ENCODE results near the gene EFR3B.
"Not testable (repeated sequence)": the region's sequence is repeated elsewhere in the genome, so short reads cannot be mapped to it uniquely, and the experiment has no call there.

The EFR3B gene

GRCh38 chr2:25112113-25112512 is 70.2 kb downstream of the EFR3B start:
- no peak for DNase-seq

DNA sequence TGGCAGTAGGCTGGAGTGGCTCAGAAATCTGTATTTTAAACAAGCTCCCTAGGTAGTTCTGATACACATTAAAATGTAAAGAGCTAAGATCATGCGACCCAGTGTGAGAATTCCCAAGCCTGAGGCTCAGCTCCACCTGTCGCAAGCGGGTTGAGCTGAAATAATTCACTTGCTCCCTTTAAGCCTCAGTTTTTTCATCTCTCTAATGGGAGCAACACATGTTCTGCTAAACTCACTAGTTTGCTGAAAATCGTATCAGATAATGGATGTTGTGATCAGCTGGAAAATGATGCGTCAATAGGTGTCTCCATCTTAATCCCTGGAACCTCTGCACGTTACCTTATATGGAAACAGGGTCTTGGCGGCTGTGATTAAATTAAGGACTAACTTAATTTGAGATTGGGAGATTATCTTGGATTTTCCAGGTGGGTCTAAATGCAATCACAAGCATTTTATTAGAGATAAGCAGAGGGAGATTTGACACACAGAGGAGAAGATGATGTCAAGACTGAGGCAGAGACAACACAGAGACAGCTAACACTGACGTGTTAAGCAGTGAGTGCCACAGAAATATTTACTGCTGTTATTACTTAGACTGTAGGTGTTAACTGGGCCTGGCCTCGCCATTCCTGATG is 73.5 kb downstream of the EFR3B start:
- DNase-seq = no peak

GRCh38 chr2:25115902-25116301 is 74.0 kb downstream of the EFR3B start:
- DNase-seq = no peak

DNA sequence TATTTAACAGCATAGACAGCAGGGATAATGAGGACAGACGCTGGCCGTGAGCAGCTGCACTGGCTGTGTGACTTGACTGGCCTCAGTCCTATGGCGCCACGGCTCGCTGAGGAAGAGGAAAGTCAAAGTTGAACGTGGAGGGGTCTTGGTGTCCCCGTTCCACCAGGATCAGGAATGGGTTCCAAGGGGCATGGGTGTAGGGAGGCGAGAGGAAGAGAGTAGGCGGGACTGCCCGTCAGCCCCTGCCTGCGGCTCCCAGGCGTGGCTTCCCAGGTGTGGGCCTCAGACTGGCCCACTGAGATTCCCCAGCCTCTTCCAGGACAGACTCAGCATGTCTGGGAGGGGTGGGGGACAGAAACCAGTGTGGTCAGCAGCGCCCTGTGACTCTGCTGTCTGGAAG is 75.1 kb downstream of the EFR3B start:
- DNase-seq = no peak

DNA sequence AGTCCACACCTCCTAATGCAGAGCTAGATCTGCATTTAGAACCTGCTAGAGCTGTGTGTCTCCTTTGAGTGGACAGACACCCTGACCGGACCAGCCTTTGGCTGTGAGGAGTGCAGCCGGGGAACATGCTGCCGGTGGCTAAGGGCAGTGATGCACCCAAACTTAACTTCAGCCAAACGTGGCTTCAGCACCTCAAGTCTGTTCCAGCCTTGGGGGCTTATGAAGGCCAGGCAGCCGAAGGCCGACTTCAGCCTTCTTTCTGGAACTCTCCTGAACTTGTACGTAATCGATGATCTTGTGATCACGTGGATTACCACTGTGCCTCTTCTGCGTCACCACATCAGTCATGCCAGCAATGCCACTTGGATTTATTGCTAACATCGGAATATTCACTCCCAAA is 77.4 kb downstream of the EFR3B start:
- no peak for DNase-seq

DNA sequence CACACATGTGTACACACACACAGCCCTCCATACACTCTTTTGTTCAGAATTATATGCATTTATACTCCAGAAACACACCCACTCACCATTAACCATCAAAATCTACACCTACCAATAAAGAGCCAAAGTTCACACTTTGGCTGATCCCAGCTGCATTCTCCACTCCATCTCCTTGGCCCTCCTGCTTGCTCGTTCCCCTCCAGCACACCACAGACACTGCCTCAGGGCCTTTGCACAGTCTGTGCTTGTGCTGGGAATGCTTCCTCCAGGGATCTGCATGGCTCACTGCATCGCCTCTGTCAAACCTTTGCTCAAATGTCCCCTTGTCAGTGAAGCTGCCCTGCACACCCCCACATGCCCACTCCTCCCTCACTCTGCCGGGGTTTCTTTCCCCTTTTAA is 80.5 kb downstream of the EFR3B start:
- no peak for DNase-seq

DNA sequence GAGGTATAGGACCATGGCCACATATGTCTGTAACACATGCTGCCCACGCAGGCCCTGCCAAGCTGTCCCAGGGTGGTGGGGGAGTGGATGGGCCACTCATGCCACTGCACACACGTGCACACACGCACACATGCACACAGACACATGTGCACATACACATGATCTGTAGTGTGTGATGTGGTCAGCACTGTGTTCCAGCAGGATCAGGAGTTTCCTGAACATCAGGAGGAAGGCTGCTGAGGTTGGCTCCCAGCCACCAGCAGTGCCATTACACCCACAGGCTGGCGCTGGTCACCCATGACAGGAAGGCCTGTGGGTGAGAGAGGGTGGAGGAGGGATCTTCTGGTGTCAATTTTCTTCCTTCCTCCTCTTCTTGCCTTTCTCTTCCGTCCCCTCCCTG is 81.8 kb downstream of the EFR3B start:
- DNase-seq = no peak

GRCh38 chr2:25125189-25125588 is 83.3 kb downstream of the EFR3B start:
- no peak for DNase-seq

DNA sequence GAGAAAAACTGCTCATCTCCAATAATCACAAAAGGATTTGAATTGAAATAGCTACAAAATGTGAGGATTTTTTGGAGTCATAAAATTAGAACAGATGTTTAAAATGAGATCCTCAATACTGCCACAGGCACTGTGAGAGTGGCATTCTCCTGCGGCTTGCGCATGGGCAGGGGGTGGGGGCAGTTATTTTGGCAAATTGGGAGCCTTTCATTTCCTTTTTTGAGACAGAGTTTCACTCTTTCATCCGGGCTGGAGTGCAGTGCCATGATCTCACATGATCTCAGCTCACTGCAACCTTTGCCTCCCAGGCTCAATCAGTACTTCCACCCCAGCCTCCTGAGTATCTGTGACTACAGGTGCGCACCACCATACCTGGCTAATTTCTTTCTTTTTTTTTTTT is 84.1 kb downstream of the EFR3B start:
- DNase-seq = no peak

DNA sequence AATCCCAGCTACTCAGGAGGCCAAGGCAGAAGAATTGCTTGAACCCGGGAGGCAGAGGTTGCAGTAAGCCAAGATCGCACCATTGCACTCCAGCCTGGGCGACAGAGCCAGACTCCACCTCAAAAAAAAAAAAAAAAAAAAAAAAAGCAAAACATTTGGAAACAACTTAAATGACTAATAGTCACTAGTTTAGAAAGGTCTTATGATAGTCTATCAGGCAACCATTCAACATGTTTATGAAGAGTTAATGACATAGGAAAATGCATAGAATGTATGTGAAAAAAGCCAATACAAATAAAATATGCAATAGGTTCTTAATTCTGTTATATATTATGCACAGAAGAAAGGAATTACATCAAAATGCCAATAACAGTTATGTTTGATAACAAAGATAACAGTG is 85.2 kb downstream of the EFR3B start:
- not testable (repeated sequence) for DNase-seq

- no peak for DNase-seq
Measured at GRCh38 chr2:25127646-25128045, 85.8 kb downstream of the EFR3B start.

DNA sequence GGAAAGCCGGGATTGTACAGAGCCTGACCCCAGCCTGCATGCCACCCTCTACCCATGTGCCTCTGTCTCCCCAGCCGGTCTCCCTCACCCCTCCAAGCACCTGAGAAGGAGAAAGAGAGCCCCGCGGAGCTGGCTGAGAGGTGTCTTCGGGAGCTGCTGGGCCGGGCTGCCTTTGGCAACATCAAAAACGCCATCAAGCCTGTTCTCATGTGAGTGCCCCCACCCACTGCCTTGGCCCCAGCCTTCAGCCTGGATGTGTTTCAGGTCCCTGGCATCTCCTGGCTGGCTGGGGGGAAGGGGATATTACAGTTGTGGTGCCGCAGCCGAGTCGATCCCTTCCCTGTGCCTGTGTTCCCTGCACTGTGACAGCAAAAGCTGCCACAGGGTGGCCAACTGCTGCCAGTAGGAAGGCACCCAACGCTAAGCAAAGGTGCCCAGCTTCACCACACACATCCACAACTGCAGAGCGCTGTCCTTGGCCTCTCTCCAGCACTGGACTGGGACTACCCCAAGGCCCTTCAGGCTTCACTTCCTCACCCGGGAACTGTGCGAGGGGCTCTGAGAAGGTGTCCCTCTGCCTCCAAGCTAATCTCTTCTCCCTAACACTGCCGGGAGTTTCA is 88.1 kb downstream of the EFR3B start:
- DNase-seq = no peak

- DNase-seq = no peak
Measured at GRCh38 chr2:25131253-25131566, 89.3 kb downstream of the EFR3B start.

- peak in 1 of 2 donors; percentile 16 for DNase-seq
Measured at GRCh38 chr2:25131567-25132298, 89.9 kb downstream of the EFR3B start.

GRCh38 chr2:25132299-25132635 is 90.4 kb downstream of the EFR3B start:
- no peak for DNase-seq

DNA sequence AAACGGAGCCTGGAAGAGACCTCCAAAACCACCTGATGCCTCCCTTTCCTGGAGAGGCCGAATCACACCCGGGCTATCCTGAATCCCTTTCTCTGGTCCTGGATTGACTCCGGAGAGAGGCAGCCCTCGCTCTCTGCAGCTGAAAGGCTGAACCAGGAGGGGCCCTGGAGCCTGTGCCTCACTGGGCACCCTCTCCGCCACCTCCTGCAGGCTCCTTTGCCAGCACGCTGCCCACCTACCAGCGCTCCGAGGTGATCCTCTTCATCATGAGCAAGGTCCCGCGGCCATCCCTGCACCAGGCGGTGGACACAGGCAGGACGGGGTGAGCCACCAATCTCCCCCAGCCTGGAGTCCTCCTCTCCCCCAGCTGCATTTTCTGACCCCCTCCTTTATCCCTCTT is 90.8 kb downstream of the EFR3B start:
- DNase-seq = no peak

- not testable (repeated sequence) for DNase-seq
Measured at GRCh38 chr2:25140535-25140934, 98.7 kb downstream of the EFR3B start.

GRCh38 chr2:25141120-25141519 is 99.2 kb downstream of the EFR3B start:
- no peak for DNase-seq

DNA sequence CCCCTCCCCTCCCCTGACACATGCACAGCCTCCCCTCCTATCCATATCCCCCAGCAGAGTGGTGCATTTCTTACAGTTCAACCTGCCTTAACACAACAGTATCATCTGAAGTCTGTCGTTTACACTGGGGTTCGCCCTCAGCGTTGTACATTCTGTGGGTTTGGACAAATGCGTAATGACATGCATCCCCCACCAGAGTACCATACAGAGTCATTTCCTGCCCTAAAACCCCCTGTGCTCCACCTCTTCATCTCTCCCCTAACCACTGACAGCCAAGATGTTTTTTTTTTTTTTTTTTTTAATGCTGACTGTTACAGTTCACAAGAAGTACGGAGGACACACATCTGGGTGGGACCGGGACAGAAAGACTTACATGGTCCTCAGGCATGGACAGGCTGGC is 103.9 kb downstream of the EFR3B start:
- DNase-seq = no peak

DNA sequence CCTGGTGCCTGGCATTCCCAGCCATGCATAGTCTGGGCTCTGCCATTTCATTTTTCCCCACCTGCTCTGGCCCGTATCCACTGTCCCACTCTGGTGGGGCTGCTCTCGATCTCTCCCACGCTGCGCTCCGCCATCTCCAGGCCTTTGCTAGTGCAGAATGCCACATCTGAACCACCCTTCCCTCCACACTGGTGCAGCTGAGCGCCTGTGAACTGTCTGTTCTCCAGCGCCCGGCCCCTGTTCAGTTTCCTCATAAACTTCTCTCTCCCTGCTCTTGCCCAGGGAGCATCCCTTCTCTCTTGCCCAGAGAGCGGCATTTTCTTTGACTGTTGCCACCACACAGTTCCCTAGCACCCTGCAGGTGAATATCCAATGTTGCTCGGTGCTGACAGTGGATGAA is 105.0 kb downstream of the EFR3B start:
- no peak for DNase-seq

- no peak for DNase-seq
Measured at GRCh38 chr2:25149646-25150045, 107.8 kb downstream of the EFR3B start.

GRCh38 chr2:25150993-25151392 is 109.1 kb downstream of the EFR3B start:
- DNase-seq = not testable (repeated sequence)

GRCh38 chr2:25151718-25152117 is 109.8 kb downstream of the EFR3B start:
- no peak for DNase-seq

GRCh38 chr2:25155401-25155800 is 113.5 kb downstream of the EFR3B start:
- no peak for DNase-seq
